ACC112 (cell line): ENCODE data around the gene ATP5F1E.
"Not testable (repeated sequence)": the region's sequence is repeated elsewhere in the genome, so short reads cannot be mapped to it uniquely, and the experiment has no call there.

Source experiments
- H2AFZ ChIP-seq: fragments of 200-600 bp; sonication (generic); one replicate; pipeline ENCODE4 v1.6.0; 2017; ENCODE audit warnings: antibody characterized with exemption, low read length; ENCODE audit not compliant: unreplicated experiment
- H3K27ac ChIP-seq: fragments of 200-600 bp; sonication (generic); 2 replicates; pipeline ENCODE4 v1.5.1; 2014; ENCODE audit warnings: low read depth, mild to moderate bottlenecking, antibody characterized with exemption, low read length, moderate library complexity
- H3K27me3 ChIP-seq: fragments of 200-600 bp; sonication (generic); 2 replicates; pipeline ENCODE4 v1.6.1; 2014; ENCODE audit warnings: mild to moderate bottlenecking, antibody characterized with exemption, low read length, moderate library complexity, mixed read lengths; ENCODE audit not compliant: insufficient read depth
- H3K36me3 ChIP-seq: fragments of 200-600 bp; sonication (generic); 2 replicates; pipeline ENCODE4 v1.6.1; 2016; ENCODE audit warnings: mild to moderate bottlenecking, antibody characterized with exemption, low read length, moderate library complexity, mixed read lengths; ENCODE audit not compliant: insufficient read depth
- H3K4me1 ChIP-seq: fragments of 200-600 bp; sonication (generic); one replicate; pipeline ENCODE4 v1.6.1; 2016; ENCODE audit warnings: low read length, mixed read lengths; ENCODE audit not compliant: insufficient read depth, unreplicated experiment, control insufficient read depth
- H3K4me3 ChIP-seq: fragments of 200-600 bp; sonication (generic); 2 replicates; pipeline ENCODE4 v1.5.1; 2014; ENCODE audit warnings: mild to moderate bottlenecking, low read depth, low read length
- H3K79me2 ChIP-seq: fragments of 200-600 bp; sonication (generic); one replicate; pipeline ENCODE4 v1.6.0; 2016; ENCODE audit warnings: low read length; ENCODE audit not compliant: control insufficient read depth, unreplicated experiment, insufficient read depth

The ATP5F1E gene

DNA sequence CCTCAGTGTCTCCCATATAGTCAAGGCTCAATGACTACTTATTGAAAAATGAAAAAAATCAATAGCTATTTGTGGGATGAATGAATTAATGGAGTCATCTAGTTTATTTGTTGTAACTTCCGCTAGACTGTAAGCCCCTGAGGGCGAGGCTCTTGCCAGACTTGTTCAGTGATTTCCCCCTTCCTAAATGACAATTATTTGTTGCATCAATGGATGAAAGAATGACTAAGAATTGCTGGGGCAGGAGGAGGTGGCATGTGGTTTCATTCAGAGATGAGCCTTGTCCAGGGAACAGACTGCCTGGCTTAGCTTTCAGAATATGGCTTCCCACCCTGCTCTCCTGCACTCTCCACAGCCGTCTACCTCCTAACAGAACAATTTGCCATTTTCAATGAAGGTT is 11.6 kb upstream of the ATP5F1E start:
- Histone ChIP-seq H3K27ac (no peak overlapping the region), H3K36me3 (peaks cover 7% of the 10 kb centered on the region; the same call in 1 of the 2 replicates), H3K79me2 (peaks cover 39% of the 10 kb centered on the region), H3K27me3 (no peaks in the 10 kb centered on the region), H3K4me3 (no peak overlapping the region), H3K4me1 (peaks cover 40% of the 10 kb centered on the region), H2AFZ (peak overlapping the region; percentile 67)

GRCh38 chr20:59042796-59043631 is 10.9 kb upstream of the ATP5F1E start:
- Histone ChIP-seq H3K27ac (no peak overlapping the region), H3K27me3 (no peaks in the 10 kb centered on the region), H2AFZ (peak overlapping the region; percentile 87), H3K4me3 (peak overlapping the region; percentile 86), H3K79me2 (peaks cover 46% of the 10 kb centered on the region), H3K36me3 (peaks cover 9% of the 10 kb centered on the region), H3K4me1 (peaks cover 34% of the 10 kb centered on the region)

GRCh38 chr20:59042151-59042795 is 10.1 kb upstream of the ATP5F1E start, which contains the start of gene PRELID3B:
Gene PRELID3B (minus strand): TSS chr20:59042786. CDS start chr20:59042730, 56 bp downstream.
- H3K79me2 ChIP-seq: peaks cover 54% of the 10 kb centered on the region
- H3K27ac ChIP-seq: peak within 1 kb of the TSS; percentile 49
- no peaks in the 10 kb centered on the region for H3K27me3 ChIP-seq

DNA sequence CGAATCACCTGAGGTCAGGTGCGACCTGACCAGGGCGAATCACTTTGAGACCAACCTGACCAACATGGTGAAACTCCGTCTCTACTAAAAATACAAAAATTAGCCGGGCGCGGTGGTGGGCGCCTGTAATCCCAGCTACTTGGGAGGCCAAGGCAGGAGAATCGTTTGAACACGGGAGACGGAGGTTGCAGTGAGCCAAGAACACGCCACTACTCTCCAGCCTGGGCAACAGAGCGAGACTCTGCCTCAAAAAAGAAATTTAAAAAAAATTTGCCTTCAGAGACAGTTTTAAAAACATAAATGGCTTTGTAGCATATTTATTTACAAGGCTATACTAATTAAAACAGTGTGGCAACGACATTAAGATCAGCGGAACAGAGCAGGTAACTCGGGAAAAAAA is 9.4 kb upstream of the ATP5F1E start:
- not testable (repeated sequence) for H3K27me3 ChIP-seq, H2AFZ ChIP-seq
- Histone ChIP-seq H3K79me2 (peaks cover 55% of the 10 kb centered on the region), H3K27ac (peak overlapping the region; percentile 49), H3K36me3 (peaks cover 19% of the 10 kb centered on the region), H3K4me3 (peak overlapping the region; percentile 86), H3K4me1 (peaks cover 31% of the 10 kb centered on the region)

More at GRCh38 chr20:59042151-59042795, 10.1 kb upstream of the ATP5F1E start, which contains the start of gene PRELID3B:
- Histone ChIP-seq H3K36me3 (peaks cover 14% of the 10 kb centered on the region), H2AFZ (peak within 1 kb of the TSS; percentile 87), H3K4me1 (peaks cover 31% of the 10 kb centered on the region), H3K4me3 (peak within 1 kb of the TSS; percentile 86)

GRCh38 chr20:59040667-59041066 is 8.5 kb upstream of the ATP5F1E start:
- no peak overlapping the region for H2AFZ ChIP-seq
- H3K27ac ChIP-seq: no peak overlapping the region
- H3K27me3 ChIP-seq: no peaks in the 10 kb centered on the region
- H3K4me1 ChIP-seq: peaks cover 31% of the 10 kb centered on the region
- H3K36me3 ChIP-seq: peaks cover 28% of the 10 kb centered on the region
- H3K79me2 ChIP-seq: peaks cover 61% of the 10 kb centered on the region
- H3K4me3 ChIP-seq: peak overlapping the region; percentile 86

GRCh38 chr20:59039233-59039632 is 7.1 kb upstream of the ATP5F1E start:
- Histone ChIP-seq H3K27ac (no peak overlapping the region), H3K36me3 (peaks cover 33% of the 10 kb centered on the region), H3K4me3 (0 out of 2 replicates have a peak overlapping the region, but pooled peaks have one; percentile 24), H3K27me3 (no peaks in the 10 kb centered on the region), H3K79me2 (peaks cover 63% of the 10 kb centered on the region), H2AFZ (no peak overlapping the region), H3K4me1 (peaks cover 31% of the 10 kb centered on the region)

GRCh38 chr20:59037386-59037785 is 5.3 kb upstream of the ATP5F1E start:
- Histone ChIP-seq H3K4me3 (no peak overlapping the region), H3K27ac (no peak overlapping the region), H3K27me3 (no peaks in the 10 kb centered on the region), H3K4me1 (peaks cover 30% of the 10 kb centered on the region), H3K36me3 (peaks cover 33% of the 10 kb centered on the region), H2AFZ (no peak overlapping the region), H3K79me2 (peaks cover 61% of the 10 kb centered on the region)

DNA sequence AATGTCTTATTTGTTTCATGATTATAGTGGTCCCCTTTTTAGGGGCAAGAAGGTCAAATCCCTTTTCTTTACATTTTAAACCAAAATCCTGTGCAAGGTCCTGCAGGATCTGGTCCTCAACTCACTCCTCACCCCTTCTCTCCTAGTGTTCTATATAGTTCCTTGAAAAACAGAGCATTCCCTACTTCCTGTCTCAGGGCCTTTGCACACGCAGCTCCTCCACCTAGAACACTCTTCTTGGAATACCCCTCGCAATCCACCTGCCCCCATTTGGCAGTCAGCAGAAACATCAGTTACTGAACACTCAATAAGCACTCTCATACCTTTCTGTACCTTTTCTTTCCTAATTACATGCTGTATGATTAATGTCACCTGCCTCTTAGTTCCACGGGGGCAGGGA is 3.2 kb upstream of the ATP5F1E start:
- peaks cover 58% of the 10 kb centered on the region for H3K79me2 ChIP-seq
- peaks cover 28% of the 10 kb centered on the region for H3K36me3 ChIP-seq
- no peak overlapping the region for H2AFZ ChIP-seq
- peaks cover 24% of the 10 kb centered on the region for H3K4me1 ChIP-seq
- H3K27ac ChIP-seq: no peak overlapping the region
- H3K4me3 ChIP-seq: no peak overlapping the region
- H3K27me3 ChIP-seq: no peaks in the 10 kb centered on the region

DNA sequence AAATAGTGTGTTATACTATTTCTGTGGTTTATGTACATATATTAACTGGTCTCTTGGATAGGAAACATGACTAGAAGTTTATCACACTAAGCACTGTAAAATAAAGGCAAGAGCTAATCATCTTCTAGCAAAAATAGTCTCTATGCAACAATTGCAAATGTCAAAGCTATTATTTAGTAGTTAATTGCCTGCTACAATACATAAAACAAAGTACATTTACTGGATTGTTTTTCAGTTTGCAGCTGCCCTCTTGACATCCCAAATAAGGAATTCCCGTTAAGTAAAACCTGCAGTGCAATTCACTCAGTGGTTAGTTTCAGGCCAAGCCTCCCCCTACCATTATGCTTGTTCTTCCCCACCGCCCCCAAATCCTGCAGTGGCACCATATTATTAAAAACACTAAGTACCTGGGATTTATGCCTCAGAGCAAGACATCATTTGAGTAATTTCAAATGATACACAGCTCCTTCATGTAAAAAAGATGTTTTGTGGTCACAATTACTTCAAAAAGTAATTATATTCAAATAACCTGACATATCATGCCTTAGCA is 1.6 kb upstream of the ATP5F1E start:
- no peaks in the 10 kb centered on the region for H3K27me3 ChIP-seq
- H3K27ac ChIP-seq: no peak overlapping the region
- peaks cover 58% of the 10 kb centered on the region for H3K79me2 ChIP-seq
- H2AFZ ChIP-seq: no peak overlapping the region
- H3K36me3 ChIP-seq: peaks cover 38% of the 10 kb centered on the region
- H3K4me1 ChIP-seq: peaks cover 28% of the 10 kb centered on the region
- H3K4me3 ChIP-seq: no peak overlapping the region

DNA sequence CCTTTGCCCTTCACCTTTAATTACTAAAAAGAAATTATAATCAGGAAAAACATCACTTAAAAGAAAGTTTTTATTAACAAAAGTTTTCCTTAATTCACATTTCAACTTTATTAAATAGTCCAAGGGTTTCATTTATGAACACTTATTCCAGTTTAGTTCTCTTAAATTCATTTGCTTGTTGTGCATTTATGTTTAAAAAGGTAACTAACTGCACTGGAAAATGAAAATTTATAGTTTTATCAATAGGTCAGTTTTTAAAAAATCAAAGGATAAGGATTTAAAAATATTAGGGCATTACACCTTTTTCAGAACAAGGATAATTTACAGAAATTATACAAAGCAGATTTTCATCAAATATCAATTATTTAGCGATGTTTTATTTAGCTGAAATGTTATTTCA is 958 bp upstream of the ATP5F1E start:
- H3K27ac ChIP-seq: peak overlapping the region; percentile 51
- H3K4me3 ChIP-seq: peak overlapping the region; percentile 86
- peaks cover 58% of the 10 kb centered on the region for H3K79me2 ChIP-seq
- H3K4me1 ChIP-seq: peaks cover 34% of the 10 kb centered on the region
- no peak overlapping the region for H2AFZ ChIP-seq
- H3K27me3 ChIP-seq: no peaks in the 10 kb centered on the region
- H3K36me3 ChIP-seq: peaks cover 44% of the 10 kb centered on the region
